ENCODE measurements around the gene ADNP.

Gene ADNP

DNA sequence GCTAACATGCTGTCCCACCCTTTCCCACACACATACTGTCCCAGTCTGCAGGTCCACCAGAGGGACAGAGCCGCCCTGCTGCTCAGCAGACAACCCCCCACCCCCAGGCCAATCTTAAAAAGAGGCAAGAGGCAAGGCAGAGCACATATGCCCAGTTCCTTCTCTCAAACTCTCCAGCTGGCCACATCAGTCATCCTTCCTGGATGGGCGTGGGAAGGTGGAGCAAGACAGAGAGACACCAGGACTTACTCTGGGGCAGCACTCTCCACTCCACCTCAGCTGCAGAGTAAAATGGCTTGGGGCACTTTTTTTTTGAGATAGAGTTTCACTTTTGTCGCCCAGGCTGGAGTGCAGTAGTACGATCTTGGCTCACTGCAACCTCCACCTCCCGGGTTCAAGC, 38.2 kb upstream of the ADNP start:
- Mint-ChIP-seq H3K4me1 (peaks cover 22% of the 10 kb centered on the region), H3K9me3 (no peaks in the 10 kb centered on the region), H3K36me3 (ENCODE audit: low read depth) (no peaks in the 10 kb centered on the region), H3K4me3 (no peak overlapping the region), H3K27ac (no peak overlapping the region), H3K27me3 (ENCODE audit: low read depth) (peaks cover 13% of the 10 kb centered on the region)
- TF ChIP-seq, protein P1, sequence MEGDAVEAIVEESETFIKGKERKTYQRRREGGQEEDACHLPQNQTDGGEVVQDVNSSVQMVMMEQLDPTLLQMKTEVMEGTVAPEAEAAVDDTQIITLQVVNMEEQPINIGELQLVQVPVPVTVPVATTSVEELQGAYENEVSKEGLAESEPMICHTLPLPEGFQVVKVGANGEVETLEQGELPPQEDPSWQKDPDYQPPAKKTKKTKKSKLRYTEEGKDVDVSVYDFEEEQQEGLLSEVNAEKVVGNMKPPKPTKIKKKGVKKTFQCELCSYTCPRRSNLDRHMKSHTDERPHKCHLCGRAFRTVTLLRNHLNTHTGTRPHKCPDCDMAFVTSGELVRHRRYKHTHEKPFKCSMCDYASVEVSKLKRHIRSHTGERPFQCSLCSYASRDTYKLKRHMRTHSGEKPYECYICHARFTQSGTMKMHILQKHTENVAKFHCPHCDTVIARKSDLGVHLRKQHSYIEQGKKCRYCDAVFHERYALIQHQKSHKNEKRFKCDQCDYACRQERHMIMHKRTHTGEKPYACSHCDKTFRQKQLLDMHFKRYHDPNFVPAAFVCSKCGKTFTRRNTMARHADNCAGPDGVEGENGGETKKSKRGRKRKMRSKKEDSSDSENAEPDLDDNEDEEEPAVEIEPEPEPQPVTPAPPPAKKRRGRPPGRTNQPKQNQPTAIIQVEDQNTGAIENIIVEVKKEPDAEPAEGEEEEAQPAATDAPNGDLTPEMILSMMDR (IDR thresholded peaks at IDR 0.05; ENCODE audit: unreplicated experiment in 3 of 3) = no peak

DNA sequence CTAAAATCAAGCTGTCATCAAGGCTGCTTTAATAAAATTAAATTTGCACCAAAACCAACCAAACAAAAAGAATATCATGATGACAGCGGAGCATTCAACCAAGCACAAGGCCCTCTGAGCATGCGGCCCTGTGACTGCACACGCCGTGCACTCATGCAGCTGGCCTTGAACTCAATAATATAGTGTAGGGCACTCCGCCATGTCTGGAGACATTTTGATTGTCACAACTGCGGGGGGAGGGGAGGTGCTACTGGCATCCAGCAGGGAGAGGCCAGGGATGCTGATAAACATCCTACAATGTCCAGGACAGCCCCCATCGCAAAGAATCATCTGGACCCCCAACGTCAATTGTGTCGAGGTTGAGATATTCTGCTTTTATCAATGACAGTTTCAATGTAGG, 37.1 kb upstream of the ADNP start:
- Mint-ChIP-seq H3K27me3 (ENCODE audit: low read depth) (peaks cover 13% of the 10 kb centered on the region), H3K4me3 (no peak overlapping the region), H3K27ac (no peak overlapping the region), H3K4me1 (peaks cover 24% of the 10 kb centered on the region), H3K9me3 (no peaks in the 10 kb centered on the region), H3K36me3 (ENCODE audit: low read depth) (no peaks in the 10 kb centered on the region)
- TF ChIP-seq, protein P1 (IDR thresholded peaks at IDR 0.05; ENCODE audit: unreplicated experiment in 3 of 3) = no peak

DNA sequence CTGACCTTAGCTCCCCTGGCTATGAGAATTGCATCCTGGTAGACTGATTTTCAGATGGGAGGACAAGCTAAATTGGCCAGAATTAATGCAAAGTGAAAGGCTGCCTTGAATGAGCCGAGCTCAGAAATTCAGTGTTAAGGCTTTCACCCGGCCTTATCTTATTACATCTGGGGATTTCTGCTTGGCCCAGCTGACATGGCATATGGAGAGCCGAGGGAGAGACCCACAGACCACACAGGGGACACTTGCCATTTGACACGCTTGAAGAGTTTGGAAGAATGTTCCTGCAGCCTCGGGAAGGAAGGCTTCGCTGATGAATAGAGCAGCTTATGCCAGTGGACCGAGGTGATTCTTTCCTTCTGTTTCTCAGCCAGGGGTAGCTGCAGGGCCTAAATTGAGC, 36.3 kb upstream of the ADNP start:
- Mint-ChIP-seq H3K27ac (peak overlapping the region; percentile 17 to 71 (median 61)), H3K36me3 (ENCODE audit: low read depth) (no peaks in the 10 kb centered on the region), H3K4me3 (no peak overlapping the region), H3K27me3 (ENCODE audit: low read depth) (peaks cover 13% of the 10 kb centered on the region), H3K4me1 (peaks cover 24% of the 10 kb centered on the region), H3K9me3 (no peaks in the 10 kb centered on the region)
- TF ChIP-seq, protein P1 (IDR thresholded peaks at IDR 0.05; ENCODE audit: unreplicated experiment in 3 of 3) = no peak

DNA sequence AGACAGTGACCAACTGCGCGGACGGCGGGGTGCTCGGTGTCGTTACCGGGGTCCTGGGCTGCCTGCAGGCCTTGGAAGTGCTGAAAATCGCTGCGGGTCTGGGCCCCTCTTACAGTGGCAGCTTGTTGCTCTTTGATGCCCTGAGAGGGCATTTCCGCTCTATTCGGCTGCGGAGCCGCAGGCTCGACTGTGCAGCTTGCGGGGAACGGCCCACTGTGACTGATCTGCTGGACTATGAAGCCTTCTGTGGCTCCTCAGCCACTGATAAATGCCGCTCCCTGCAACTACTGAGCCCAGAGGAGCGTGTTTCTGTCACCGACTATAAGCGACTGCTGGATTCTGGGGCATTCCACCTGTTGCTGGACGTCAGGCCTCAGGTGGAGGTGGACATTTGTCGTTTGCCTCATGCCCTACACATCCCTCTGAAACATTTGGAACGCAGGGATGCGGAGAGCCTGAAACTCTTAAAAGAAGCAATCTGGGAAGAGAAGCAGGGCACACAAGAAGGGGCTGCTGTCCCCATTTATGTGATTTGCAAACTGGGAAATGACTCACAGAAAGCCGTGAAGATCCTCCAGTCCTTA, 28.4 kb upstream of the ADNP start:
- H3K4me1 Mint-ChIP-seq = peaks cover 51% of the 10 kb centered on the region
- peaks cover 25% of the 10 kb centered on the region for H3K36me3 Mint-ChIP-seq (ENCODE audit: low read depth)
- TF ChIP-seq, protein P1 (IDR thresholded peaks at IDR 0.05; ENCODE audit: unreplicated experiment in 3 of 3) = no peak
- H3K27me3 Mint-ChIP-seq (ENCODE audit: low read depth) = no peaks in the 10 kb centered on the region
- H3K27ac Mint-ChIP-seq = peak overlapping the region in 2 of 3 experiments; percentile 30 to 100
- H3K9me3 Mint-ChIP-seq = no peaks in the 10 kb centered on the region
- peak overlapping the region; percentile 88 to 99 (median 98) for H3K4me3 Mint-ChIP-seq

DNA sequence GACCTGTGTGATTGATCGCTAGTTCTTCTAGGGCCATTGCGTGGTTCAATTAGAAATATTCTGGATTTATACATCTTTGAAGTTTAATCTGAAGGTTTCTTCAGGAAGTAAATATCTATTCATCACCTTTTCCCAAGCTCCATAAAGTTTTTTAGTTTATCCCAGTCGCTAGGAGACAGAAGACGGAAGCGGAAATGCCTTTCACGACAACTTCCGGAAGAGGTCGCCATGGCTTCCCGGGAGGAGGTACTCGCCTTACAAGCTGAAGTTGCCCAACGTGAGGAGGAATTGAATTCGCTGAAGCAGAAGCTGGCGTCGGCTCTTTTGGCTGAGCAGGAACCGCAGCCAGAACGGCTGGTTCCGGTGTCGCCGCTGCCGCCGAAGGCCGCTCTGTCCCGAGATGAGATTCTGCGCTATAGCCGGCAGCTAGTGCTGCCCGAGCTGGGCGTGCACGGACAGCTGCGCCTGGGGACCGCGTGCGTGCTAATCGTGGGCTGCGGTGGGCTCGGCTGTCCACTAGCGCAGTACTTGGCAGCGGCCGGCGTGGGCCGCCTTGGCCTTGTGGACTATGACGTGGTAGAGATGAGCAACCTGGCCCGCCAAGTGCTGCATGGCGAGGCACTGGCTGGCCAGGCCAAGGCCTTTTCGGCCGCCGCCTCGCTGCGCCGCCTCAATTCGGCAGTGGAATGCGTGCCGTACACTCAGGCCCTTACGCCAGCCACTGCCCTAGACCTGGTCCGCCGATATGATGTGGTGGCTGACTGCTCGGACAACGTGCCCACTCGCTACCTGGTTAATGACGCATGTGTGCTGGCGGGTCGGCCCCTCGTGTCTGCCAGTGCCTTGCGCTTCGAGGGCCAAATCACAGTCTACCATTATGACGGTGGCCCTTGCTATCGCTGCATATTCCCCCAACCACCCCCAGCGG, 27.6 kb upstream of the ADNP start, which contains the start of gene MOCS3:
MOCS3 (plus strand) TSS at position 204 of the 928 bp plus-strand sequence; CDS start at position 229, 25 bp downstream.
- TF ChIP-seq, protein P1 (IDR thresholded peaks at IDR 0.05; ENCODE audit: unreplicated experiment in 3 of 3) = no peak
- Mint-ChIP-seq H3K4me1 (peaks cover 46% of the 10 kb centered on the region), H3K4me3 (peak within 1 kb of the TSS; percentile 88 to 99 (median 98)), H3K27ac (peak within 1 kb of the TSS; percentile 100), H3K27me3 (ENCODE audit: low read depth) (no peaks in the 10 kb centered on the region), H3K36me3 (ENCODE audit: low read depth) (peaks cover 25% of the 10 kb centered on the region), H3K9me3 (no peaks in the 10 kb centered on the region)
